Transverse colon (tissue), 4 donors: Measurements from ENCODE around the gene TMEM200A. TPM values are rescaled to one million over a fixed set of nuclear protein-coding genes. Genes with fewer than 3 reads are reported as not detected.

Source experiments
- DNase-seq: peaks from one replicate; pipeline ENCODE4 v3.0.0-alpha.2; 2019
- H3K27ac ChIP-seq, 4 donors: fragments of 200-600 bp; sonication (generic); 2 replicates each; pipeline ENCODE4 v1.5.1; 2016 to 2018; ENCODE audit warnings: inconsistent platforms in 4 of 4
- H3K27me3 ChIP-seq: fragments of 200-600 bp; sonication (generic); 2 replicates; pipeline ENCODE4 v1.5.1; 2017; ENCODE audit warnings: inconsistent platforms
- H3K36me3 ChIP-seq, 4 donors: fragments of 200-600 bp; sonication (generic); 2 replicates each; pipeline ENCODE4 v1.5.1; 2017 to 2019; ENCODE audit warnings: inconsistent platforms in 4 of 4
- H3K4me1 ChIP-seq, 4 donors: fragments of 200-600 bp; sonication (generic); 2 replicates each; pipeline ENCODE4 v1.5.1; 2017 to 2020; ENCODE audit warnings: inconsistent platforms in 4 of 4
- H3K4me3 ChIP-seq, 4 donors: fragments of 200-600 bp; sonication (generic); 1 replicate in 1 of 4; 2 replicates in 3 of 4; pipeline versions ENCODE4 v1.5.1 to v1.6.1; 2017 to 2019; ENCODE audit warnings: inconsistent platforms in 4 of 4
- H3K9me3 ChIP-seq, 2 donors: fragments of 200-600 bp; sonication (generic); 2 replicates each; pipeline ENCODE4 v1.5.1; 2017 to 2019; ENCODE audit warnings: inconsistent platforms in 2 of 2
- EP300 ChIP-seq: sonication (generic); formaldehyde crosslinking; IDR thresholded peaks from one replicate; pipeline ENCODE4 v1.6.1; 2017; ENCODE audit warnings: antibody characterized with exemption, low read depth
- POLR2A ChIP-seq: fragments of 450-650 bp; IDR thresholded peaks from one replicate; pipeline ENCODE4 v1.6.1; 2016; ENCODE audit warnings: antibody characterized with exemption, mild to moderate bottlenecking, moderate library complexity
- POLR2AphosphoS5 ChIP-seq, 3 donors: sonication (generic); formaldehyde crosslinking; IDR thresholded peaks; one replicate each; pipeline ENCODE4 v1.6.1; 2016; ENCODE audit warnings: antibody characterized with exemption in 3 of 3
- WGBS, 2 donors: methylation state at CpG; one replicate each; pipeline ENCODE4 v1.1.5; 2018; ENCODE audit warnings: low coverage in 1 of 2; 5-methylcytosine and 5-hydroxymethylcytosine counted together
- in situ Hi-C, 4 donors: fragments of 200-750 bp; cut with MboI; loops; one replicate each; pipeline versions ENCODE4 v1.15.0 to v1.15.1; 2017; ENCODE audit warnings: low sequenced_read_pairs in 3 of 4, low pct_ligation_motif_present in 1 of 4, low pct_unique_long_range_greater_than_20kb in 1 of 4
- intact Hi-C: fragments of 100-400 bp; cut with DNase I; formaldehyde crosslinking; loops from one replicate; pipeline ENCODE4 v1.15.1; 2023; ENCODE audit warnings: low total_unique reads
- total RNA-seq, 4 donors: library from RNA; depleted of rRNA; stranded (reverse); fragments of >200 nt; gene quantifications; one replicate each; pipeline ENCODE4 v1.1.0, GENCODE V29; 2016
- TF ChIP-seq, protein P1 (sequence below), 5 experiments: fragments of 200-600 bp in 3 of 5; fragments of 450-650 bp in 2 of 5; sonication (generic) in 3 of 5; IDR thresholded peaks; 1 replicate in 2 of 5; 2 replicates in 3 of 5; pipeline ENCODE4 v1.5.1; 2016 to 2017; ENCODE audit warnings: antibody characterized with exemption in 5 of 5, inconsistent platforms in 3 of 5, mild to moderate bottlenecking in 2 of 5, moderate library complexity in 1 of 5

Gene TMEM200A
- total RNA-seq, 4 donors from 2014 or later, result 0.20 to 19.5 (median 16.0) TPM

DNA sequence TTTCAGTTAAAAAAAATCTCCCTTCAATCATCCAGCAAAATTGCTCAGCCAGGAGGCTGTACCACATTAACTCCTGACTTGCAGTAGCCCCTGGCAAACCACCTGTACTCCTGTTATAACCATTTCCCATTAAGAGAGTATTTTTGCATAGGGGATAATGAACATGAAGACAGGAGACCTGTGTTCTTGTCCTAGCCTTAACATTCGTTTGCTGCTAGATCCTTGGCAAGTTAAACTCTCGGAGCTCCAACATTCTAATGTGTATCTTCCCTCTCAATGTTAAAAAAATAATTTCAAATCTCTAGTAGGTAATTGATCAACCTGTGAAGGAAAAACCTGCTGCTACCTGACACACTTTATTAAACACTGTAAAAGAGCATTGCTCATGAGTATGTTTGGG, 8.4 kb upstream of the TMEM200A start:
- H3K4me1 ChIP-seq, result peaks cover 0 to 10% (median 0%) of the 10 kb centered on the region in 4 donors
- intact Hi-C loops, result no loop called here

DNA sequence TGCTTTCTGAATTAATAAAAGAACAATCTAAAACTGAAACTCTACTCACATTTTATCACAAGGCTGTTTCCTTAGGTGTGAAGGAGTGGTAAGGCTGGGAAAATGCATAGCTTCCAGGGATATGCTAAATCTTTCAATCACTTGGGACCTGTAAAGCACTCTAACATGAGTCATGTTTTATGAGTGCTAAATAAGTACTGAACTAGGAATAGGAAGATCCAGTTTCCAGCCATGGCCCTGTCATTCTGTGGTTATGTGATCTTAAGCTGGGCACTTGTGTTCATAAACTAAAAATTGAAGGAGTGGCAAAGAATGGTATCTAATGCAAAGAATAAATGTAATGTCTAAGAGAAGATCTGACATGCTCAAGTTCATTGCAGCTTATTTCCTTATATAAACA, 6.1 kb upstream of the TMEM200A start:
- DNase-seq, result peak; percentile 15
- peak overlapping the region; percentile 18 to 45 (median 34) for H3K27ac ChIP-seq
- no peak overlapping the region for H3K4me3 ChIP-seq
- intact Hi-C loops (no loop called here), in situ Hi-C loops (no loop called here)
- no peaks in the 10 kb centered on the region for H3K9me3 ChIP-seq
- peaks cover 0 to 10% (median 0%) of the 10 kb centered on the region in 4 donors for H3K4me1 ChIP-seq
- H3K36me3 ChIP-seq, result no peaks in the 10 kb centered on the region
- TF ChIP-seq EP300 (no peak), POLR2A (no peak), POLR2AphosphoS5 (IDR thresholded peaks at IDR 0.05) (peak in 1 of 3 donors; percentile 23)
- TF ChIP-seq, protein P1, sequence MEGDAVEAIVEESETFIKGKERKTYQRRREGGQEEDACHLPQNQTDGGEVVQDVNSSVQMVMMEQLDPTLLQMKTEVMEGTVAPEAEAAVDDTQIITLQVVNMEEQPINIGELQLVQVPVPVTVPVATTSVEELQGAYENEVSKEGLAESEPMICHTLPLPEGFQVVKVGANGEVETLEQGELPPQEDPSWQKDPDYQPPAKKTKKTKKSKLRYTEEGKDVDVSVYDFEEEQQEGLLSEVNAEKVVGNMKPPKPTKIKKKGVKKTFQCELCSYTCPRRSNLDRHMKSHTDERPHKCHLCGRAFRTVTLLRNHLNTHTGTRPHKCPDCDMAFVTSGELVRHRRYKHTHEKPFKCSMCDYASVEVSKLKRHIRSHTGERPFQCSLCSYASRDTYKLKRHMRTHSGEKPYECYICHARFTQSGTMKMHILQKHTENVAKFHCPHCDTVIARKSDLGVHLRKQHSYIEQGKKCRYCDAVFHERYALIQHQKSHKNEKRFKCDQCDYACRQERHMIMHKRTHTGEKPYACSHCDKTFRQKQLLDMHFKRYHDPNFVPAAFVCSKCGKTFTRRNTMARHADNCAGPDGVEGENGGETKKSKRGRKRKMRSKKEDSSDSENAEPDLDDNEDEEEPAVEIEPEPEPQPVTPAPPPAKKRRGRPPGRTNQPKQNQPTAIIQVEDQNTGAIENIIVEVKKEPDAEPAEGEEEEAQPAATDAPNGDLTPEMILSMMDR (IDR thresholded peaks at IDR 0.05), result no peak
- H3K27me3 ChIP-seq, result no peaks in the 10 kb centered on the region

More for the DNA sequence above, 8.4 kb upstream of the TMEM200A start:
- H3K27ac ChIP-seq, result no peak overlapping the region
- H3K27me3 ChIP-seq, result no peaks in the 10 kb centered on the region
- WGBS, 2 donors, result 44 to 50% methylated on average over 2 of the region's 2 CpGs
- no peak for DNase-seq
- no peak for TF ChIP-seq EP300
- no peak for TF ChIP-seq POLR2A
- no peak for TF ChIP-seq POLR2AphosphoS5 (IDR thresholded peaks at IDR 0.05)
- TF ChIP-seq, protein P1 (IDR thresholded peaks at IDR 0.05), result no peak
- H3K4me3 ChIP-seq, result no peak overlapping the region
- no peaks in the 10 kb centered on the region for H3K36me3 ChIP-seq
- no peaks in the 10 kb centered on the region for H3K9me3 ChIP-seq
- in situ Hi-C loops, result no loop called here

DNA sequence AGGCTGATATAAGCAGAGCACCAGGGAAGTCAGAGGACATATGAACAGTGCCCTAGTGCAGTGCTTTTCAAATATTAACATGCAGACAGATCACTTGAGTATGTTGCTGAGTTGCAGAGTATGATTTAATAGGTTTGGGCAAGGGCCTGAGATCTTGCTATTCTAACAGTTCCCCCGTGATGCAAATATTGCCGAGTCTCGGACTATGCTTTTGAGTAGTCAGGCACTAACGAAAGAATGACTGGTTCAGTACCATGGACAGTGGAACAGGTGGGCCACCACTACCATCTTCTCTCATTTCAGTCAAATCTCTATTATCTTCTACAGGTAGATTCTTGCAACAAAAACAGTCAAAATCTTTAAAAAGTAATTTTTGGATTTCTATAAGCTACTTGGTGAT, 3.7 kb upstream of the TMEM200A start:
- peaks cover 0 to 18% (median 8%) of the 10 kb centered on the region in 4 donors for H3K4me1 ChIP-seq
- peaks cover 12% of the 10 kb centered on the region for H3K27me3 ChIP-seq
- intact Hi-C loops, result no loop called here
- no peaks in the 10 kb centered on the region for H3K36me3 ChIP-seq
- no peak overlapping the region for H3K27ac ChIP-seq
- no peaks in the 10 kb centered on the region for H3K9me3 ChIP-seq
- DNase-seq, result peak; percentile 15
- no peak overlapping the region for H3K4me3 ChIP-seq
- in situ Hi-C loops, result no loop called here
- 43 to 60% methylated on average over 1 to 4 of the region's 4 CpGs for WGBS, 2 donors
- TF ChIP-seq POLR2A (no peak), POLR2AphosphoS5 (IDR thresholded peaks at IDR 0.05) (no peak)
- TF ChIP-seq, protein P1 (IDR thresholded peaks at IDR 0.05), result no peak

DNA sequence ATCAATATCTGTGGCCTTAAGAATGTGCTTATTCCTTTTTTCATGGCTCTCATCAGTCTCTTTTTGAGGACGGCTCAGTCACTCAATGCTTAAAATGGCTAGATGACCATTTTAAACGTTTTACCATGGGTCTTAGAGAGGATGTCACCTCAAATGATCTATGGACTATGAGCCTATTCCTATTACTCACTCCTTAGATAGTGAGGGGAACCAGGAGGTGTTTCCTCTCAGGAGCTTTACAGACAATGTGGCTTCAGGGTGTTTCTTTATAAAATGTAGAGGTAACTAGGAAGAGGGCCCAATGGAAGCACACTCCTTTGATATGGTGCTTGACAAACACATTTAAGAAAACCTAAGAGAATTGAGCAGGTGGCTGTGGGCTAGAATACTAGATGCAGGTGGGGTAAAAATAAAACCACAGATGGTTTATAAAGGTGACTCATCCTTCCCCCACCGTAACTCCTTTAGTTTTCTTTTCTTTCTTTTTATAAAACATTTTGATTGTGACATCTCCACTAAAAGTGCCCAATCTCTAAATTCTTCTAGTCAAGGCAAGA, 1.5 kb upstream of the TMEM200A start:
- WGBS, 2 donors, result 36 to 75% methylated on average over 2 to 3 of the region's 3 CpGs

More for the DNA sequence above, 1.5 kb upstream of the TMEM200A start:
- H3K36me3 ChIP-seq, result no peaks in the 10 kb centered on the region
- no peaks in the 10 kb centered on the region for H3K9me3 ChIP-seq
- peaks cover 0 to 19% (median 9%) of the 10 kb centered on the region in 4 donors for H3K4me1 ChIP-seq
- DNase-seq, result no peak
- H3K4me3 ChIP-seq, result no peak overlapping the region
- TF ChIP-seq, protein P1 (IDR thresholded peaks at IDR 0.05), result no peak
- TF ChIP-seq EP300, result no peak
- no peak for TF ChIP-seq POLR2A
- H3K27ac ChIP-seq, result no peak overlapping the region
- intact Hi-C loops (no loop called here), in situ Hi-C loops (no loop called here)
- H3K27me3 ChIP-seq, result peaks cover 12% of the 10 kb centered on the region
